HG03575 (cell line): ENCODE results near the gene ZNF592.
"Not testable (repeated sequence)": the region's sequence is repeated elsewhere in the genome, so short reads cannot be mapped to it uniquely, and the experiment has no call there.

Source experiments
- ATAC-seq: cut with Tn5 transposase; IDR thresholded peaks from one replicate; pipeline ENCODE4 v1.9.1; 2021; ENCODE audit not compliant: unreplicated experiment, insufficient number of reproducible peaks, low FRiP score; ENCODE audit errors: extremely low read depth

Gene ZNF592

GRCh38 chr15:84737005-84737404 lies 11.4 kb upstream of the ZNF592 start:
- no peak for ATAC-seq

- ATAC-seq: no peak
Observed at GRCh38 chr15:84740691-84741090, 7.7 kb upstream of the ZNF592 start.

GRCh38 chr15:84741121-84741520 lies 7.3 kb upstream of the ZNF592 start:
- ATAC-seq: no peak

- no peak for ATAC-seq
Observed at GRCh38 chr15:84747416-84748273, 747 bp upstream of the ZNF592 start.

- ATAC-seq: no peak
Observed at GRCh38 chr15:84749111-84749991, 959 bp downstream of the ZNF592 start.

- ATAC-seq: no peak
Observed at GRCh38 chr15:84750583-84751092, 2.2 kb downstream of the ZNF592 start.

GRCh38 chr15:84751721-84752120 lies 3.3 kb downstream of the ZNF592 start:
- ATAC-seq: not testable (repeated sequence)

GRCh38 chr15:84752195-84752594 lies 3.8 kb downstream of the ZNF592 start:
- ATAC-seq: no peak

- no peak for ATAC-seq
Observed at GRCh38 chr15:84752700-84753099, 4.3 kb downstream of the ZNF592 start.

- not testable (repeated sequence) for ATAC-seq
Observed at GRCh38 chr15:84754889-84755288, 6.5 kb downstream of the ZNF592 start.

GRCh38 chr15:84755736-84756527 lies 7.5 kb downstream of the ZNF592 start:
- no peak for ATAC-seq

GRCh38 chr15:84759018-84759417 lies 10.6 kb downstream of the ZNF592 start:
- no peak for ATAC-seq

- ATAC-seq: no peak
Observed at GRCh38 chr15:84760219-84760618, 11.8 kb downstream of the ZNF592 start.

- no peak for ATAC-seq
Observed at GRCh38 chr15:84761607-84762131, 13.3 kb downstream of the ZNF592 start.

- ATAC-seq: no peak
Observed at GRCh38 chr15:84762840-84763572, 14.6 kb downstream of the ZNF592 start.

GRCh38 chr15:84764585-84764984 lies 16.2 kb downstream of the ZNF592 start:
- no peak for ATAC-seq

- ATAC-seq: no peak
Observed at GRCh38 chr15:84764989-84765388, 16.6 kb downstream of the ZNF592 start.

GRCh38 chr15:84765675-84766074 lies 17.3 kb downstream of the ZNF592 start:
- no peak for ATAC-seq
